OCI-LY7 (cell line): ENCODE data around the gene PSTK.

Experiments
- EZH2phosphoT487 ChIP-seq: fragments of 200-600 bp; sonication (generic); IDR thresholded peaks from 2 replicates; pipeline ENCODE4 v1.6.1; 2018; ENCODE audit warnings: low read depth, borderline replicate concordance, mild to moderate bottlenecking, mixed run types, antibody characterized with exemption, low read length, moderate library complexity, mixed read lengths
- TF ChIP-seq, protein P1 (sequence below): fragments of 200-600 bp; sonication (generic); conservative IDR thresholded peaks from 2 replicates; pipeline ENCODE4 v1.5.1; 2014; ENCODE audit warnings: mild to moderate bottlenecking, antibody characterized with exemption, low read length, moderate library complexity, mixed read lengths

DNA sequence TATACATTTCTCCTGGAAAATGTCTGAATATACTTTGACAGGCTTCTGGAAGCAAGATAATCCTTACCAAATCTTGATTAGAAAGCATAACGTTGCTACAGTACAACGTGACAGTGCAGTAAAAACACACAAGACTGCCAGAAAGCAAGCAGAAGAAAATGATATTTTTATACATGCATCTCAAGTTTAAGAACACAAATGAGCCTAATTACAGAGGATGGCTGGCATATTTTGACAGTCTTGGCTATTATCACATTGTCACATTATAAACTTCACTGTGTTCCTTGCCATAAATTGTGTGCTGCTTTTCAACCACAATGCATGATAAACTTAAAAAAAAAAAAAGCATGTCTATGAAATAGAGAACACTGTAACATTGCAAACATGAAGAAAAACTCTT is 24.1 kb downstream of the PSTK start:
- TF ChIP-seq, protein P1, sequence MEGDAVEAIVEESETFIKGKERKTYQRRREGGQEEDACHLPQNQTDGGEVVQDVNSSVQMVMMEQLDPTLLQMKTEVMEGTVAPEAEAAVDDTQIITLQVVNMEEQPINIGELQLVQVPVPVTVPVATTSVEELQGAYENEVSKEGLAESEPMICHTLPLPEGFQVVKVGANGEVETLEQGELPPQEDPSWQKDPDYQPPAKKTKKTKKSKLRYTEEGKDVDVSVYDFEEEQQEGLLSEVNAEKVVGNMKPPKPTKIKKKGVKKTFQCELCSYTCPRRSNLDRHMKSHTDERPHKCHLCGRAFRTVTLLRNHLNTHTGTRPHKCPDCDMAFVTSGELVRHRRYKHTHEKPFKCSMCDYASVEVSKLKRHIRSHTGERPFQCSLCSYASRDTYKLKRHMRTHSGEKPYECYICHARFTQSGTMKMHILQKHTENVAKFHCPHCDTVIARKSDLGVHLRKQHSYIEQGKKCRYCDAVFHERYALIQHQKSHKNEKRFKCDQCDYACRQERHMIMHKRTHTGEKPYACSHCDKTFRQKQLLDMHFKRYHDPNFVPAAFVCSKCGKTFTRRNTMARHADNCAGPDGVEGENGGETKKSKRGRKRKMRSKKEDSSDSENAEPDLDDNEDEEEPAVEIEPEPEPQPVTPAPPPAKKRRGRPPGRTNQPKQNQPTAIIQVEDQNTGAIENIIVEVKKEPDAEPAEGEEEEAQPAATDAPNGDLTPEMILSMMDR = no peak
- no peak for TF ChIP-seq EZH2phosphoT487
